ENCODE measurements around the gene CRYAA. TPM values are rescaled to one million over a fixed set of nuclear protein-coding genes. Genes with fewer than 3 reads are reported as not detected.
"Not testable (repeated sequence)": the region's sequence is repeated elsewhere in the genome, so short reads cannot be mapped to it uniquely, and the experiment has no call there.

Gene CRYAA
- total RNA-seq, 1 experiment from 2014 or later: not detected

GRCh38 chr21:43165734-43166133 lies 3.1 kb upstream of the CRYAA start:
- H3K4me2 ChIP-seq (ENCODE audit: low read length); POLR2A ChIA-PET; DNase-seq (ENCODE audit: low read depth, low spot score); H3K9ac ChIP-seq (ENCODE audit: low read length); H3K36me3 ChIP-seq (ENCODE audit: control insufficient read depth in 1 of 2, insufficient read depth in 2 of 2, low read length in 2 of 2); BruUV-seq (replicated peaks); H3K9me3 ChIP-seq (ENCODE audit: control insufficient read depth in 1 of 2, insufficient read depth in 1 of 2, low read depth in 1 of 2, low read length in 2 of 2); H3K27ac ChIP-seq (ENCODE audit: low read depth, low read length); ATAC-seq; H3K9me2 ChIP-seq (ENCODE audit: insufficient read depth); H3K4me1 ChIP-seq (ENCODE audit: control insufficient read depth in 1 of 2, insufficient read depth in 2 of 2, low read length in 2 of 2); H3K4me3 ChIP-seq (replicated peaks in 1 of 2; ENCODE audit: low read depth in 1 of 2, low read length in 2 of 2); intact Hi-C loops (cut with micrococcal nuclease); CTCF ChIA-PET; H2AFZ ChIP-seq (ENCODE audit: low read depth, low read length, poor library complexity, severe bottlenecking); RAD21 ChIA-PET (ENCODE audit: low non-redundant PET in 1 of 2, low total read pairs in 2 of 2, uncharacterized antibody in 2 of 2, unreplicated experiment in 2 of 2); H4K20me1 ChIP-seq (ENCODE audit: insufficient read depth); H3K79me2 ChIP-seq (ENCODE audit: insufficient read depth, low read length); H3K27me3 ChIP-seq (ENCODE audit: insufficient read depth, low read length): not testable (repeated sequence)

- ATAC-seq; H3K27me3 ChIP-seq (ENCODE audit: insufficient read depth, low read length); H3K4me1 ChIP-seq (ENCODE audit: control insufficient read depth in 1 of 2, insufficient read depth in 2 of 2, low read length in 2 of 2); H3K4me3 ChIP-seq (replicated peaks in 1 of 2; ENCODE audit: low read depth in 1 of 2, low read length in 2 of 2); H3K9ac ChIP-seq (ENCODE audit: low read length); CTCF ChIA-PET; BruUV-seq (replicated peaks); H3K27ac ChIP-seq (ENCODE audit: low read depth, low read length); DNase-seq (ENCODE audit: low read depth, low spot score); H2AFZ ChIP-seq (ENCODE audit: low read depth, low read length, poor library complexity, severe bottlenecking); POLR2A ChIA-PET; H3K9me3 ChIP-seq (ENCODE audit: control insufficient read depth in 1 of 2, insufficient read depth in 1 of 2, low read depth in 1 of 2, low read length in 2 of 2); H3K36me3 ChIP-seq (ENCODE audit: control insufficient read depth in 1 of 2, insufficient read depth in 2 of 2, low read length in 2 of 2); intact Hi-C loops (cut with micrococcal nuclease); RAD21 ChIA-PET (ENCODE audit: low non-redundant PET in 1 of 2, low total read pairs in 2 of 2, uncharacterized antibody in 2 of 2, unreplicated experiment in 2 of 2); H3K79me2 ChIP-seq (ENCODE audit: insufficient read depth, low read length); H4K20me1 ChIP-seq (ENCODE audit: insufficient read depth); H3K4me2 ChIP-seq (ENCODE audit: low read length); H3K9me2 ChIP-seq (ENCODE audit: insufficient read depth): not testable (repeated sequence)
Observed at GRCh38 chr21:43169230-43169886, 550 bp downstream of the CRYAA start.

- H4K20me1 ChIP-seq (ENCODE audit: insufficient read depth); CTCF ChIA-PET; H3K27ac ChIP-seq (ENCODE audit: low read depth, low read length); H3K79me2 ChIP-seq (ENCODE audit: insufficient read depth, low read length); H3K27me3 ChIP-seq (ENCODE audit: insufficient read depth, low read length); ATAC-seq; H3K4me3 ChIP-seq (replicated peaks in 1 of 2; ENCODE audit: low read depth in 1 of 2, low read length in 2 of 2); H3K9me3 ChIP-seq (ENCODE audit: control insufficient read depth in 1 of 2, insufficient read depth in 1 of 2, low read depth in 1 of 2, low read length in 2 of 2); H3K4me1 ChIP-seq (ENCODE audit: control insufficient read depth in 1 of 2, insufficient read depth in 2 of 2, low read length in 2 of 2); RAD21 ChIA-PET (ENCODE audit: low non-redundant PET in 1 of 2, low total read pairs in 2 of 2, uncharacterized antibody in 2 of 2, unreplicated experiment in 2 of 2); BruUV-seq (replicated peaks); DNase-seq (ENCODE audit: low read depth, low spot score); H3K9me2 ChIP-seq (ENCODE audit: insufficient read depth); H2AFZ ChIP-seq (ENCODE audit: low read depth, low read length, poor library complexity, severe bottlenecking); H3K36me3 ChIP-seq (ENCODE audit: control insufficient read depth in 1 of 2, insufficient read depth in 2 of 2, low read length in 2 of 2); POLR2A ChIA-PET; intact Hi-C loops (cut with micrococcal nuclease); H3K4me2 ChIP-seq (ENCODE audit: low read length); H3K9ac ChIP-seq (ENCODE audit: low read length): not testable (repeated sequence)
Observed at GRCh38 chr21:43169891-43170290, 1.1 kb downstream of the CRYAA start.

- H3K9me2 ChIP-seq (ENCODE audit: insufficient read depth); H3K4me3 ChIP-seq (replicated peaks in 1 of 2; ENCODE audit: low read depth in 1 of 2, low read length in 2 of 2); H4K20me1 ChIP-seq (ENCODE audit: insufficient read depth); H3K27me3 ChIP-seq (ENCODE audit: insufficient read depth, low read length); H3K9me3 ChIP-seq (ENCODE audit: control insufficient read depth in 1 of 2, insufficient read depth in 1 of 2, low read depth in 1 of 2, low read length in 2 of 2); H3K9ac ChIP-seq (ENCODE audit: low read length); ATAC-seq; RAD21 ChIA-PET (ENCODE audit: low non-redundant PET in 1 of 2, low total read pairs in 2 of 2, uncharacterized antibody in 2 of 2, unreplicated experiment in 2 of 2); H3K27ac ChIP-seq (ENCODE audit: low read depth, low read length); H3K79me2 ChIP-seq (ENCODE audit: insufficient read depth, low read length); intact Hi-C loops (cut with micrococcal nuclease); H3K4me2 ChIP-seq (ENCODE audit: low read length); H3K4me1 ChIP-seq (ENCODE audit: control insufficient read depth in 1 of 2, insufficient read depth in 2 of 2, low read length in 2 of 2); H2AFZ ChIP-seq (ENCODE audit: low read depth, low read length, poor library complexity, severe bottlenecking); BruUV-seq (replicated peaks); H3K36me3 ChIP-seq (ENCODE audit: control insufficient read depth in 1 of 2, insufficient read depth in 2 of 2, low read length in 2 of 2); CTCF ChIA-PET; DNase-seq (ENCODE audit: low read depth, low spot score); POLR2A ChIA-PET: not testable (repeated sequence)
Observed at GRCh38 chr21:43172812-43173211, 4.0 kb downstream of the CRYAA start.
